IPS-15b (cell line): ENCODE measurements around the gene TCF7L2.
"Not testable (repeated sequence)": the region's sequence is repeated elsewhere in the genome, so short reads cannot be mapped to it uniquely, and the experiment has no call there.

ENCODE experiments used
- H3K27me3 ChIP-seq: one replicate; pipeline ENCODE4 v1.6.1; 2013; ENCODE audit warnings: low read length; ENCODE audit not compliant: control insufficient read depth, insufficient read depth
- H3K36me3 ChIP-seq: one replicate; pipeline ENCODE4 v1.6.1; 2013; ENCODE audit warnings: low read length; ENCODE audit not compliant: control insufficient read depth, insufficient read depth
- H3K4me1 ChIP-seq: one replicate; pipeline ENCODE4 v1.6.1; 2013; ENCODE audit warnings: mild to moderate bottlenecking, low read length; ENCODE audit not compliant: control insufficient read depth, insufficient read depth
- H3K4me3 ChIP-seq: one replicate; pipeline ENCODE4 v1.5.1; 2013; ENCODE audit warnings: low read depth, low read length
- H3K9ac ChIP-seq: one replicate; pipeline ENCODE4 v1.6.1; 2013; ENCODE audit warnings: low read depth, mild to moderate bottlenecking, low read length
- H3K9me3 ChIP-seq: one replicate; pipeline ENCODE4 v1.6.1; 2013; ENCODE audit warnings: mild to moderate bottlenecking, low read length; ENCODE audit not compliant: control insufficient read depth, insufficient read depth

TCF7L2 gene

GRCh38 chr10:113056441-113057021 lies 106.5 kb downstream of the TCF7L2 start:
- H3K9me3 ChIP-seq: no peaks in the 10 kb centered on the region
- H3K9ac ChIP-seq: no peak overlapping the region
- H3K4me1 ChIP-seq: peaks cover 70% of the 10 kb centered on the region
- no peak overlapping the region for H3K4me3 ChIP-seq
- H3K27me3 ChIP-seq: no peaks in the 10 kb centered on the region
- no peaks in the 10 kb centered on the region for H3K36me3 ChIP-seq

DNA sequence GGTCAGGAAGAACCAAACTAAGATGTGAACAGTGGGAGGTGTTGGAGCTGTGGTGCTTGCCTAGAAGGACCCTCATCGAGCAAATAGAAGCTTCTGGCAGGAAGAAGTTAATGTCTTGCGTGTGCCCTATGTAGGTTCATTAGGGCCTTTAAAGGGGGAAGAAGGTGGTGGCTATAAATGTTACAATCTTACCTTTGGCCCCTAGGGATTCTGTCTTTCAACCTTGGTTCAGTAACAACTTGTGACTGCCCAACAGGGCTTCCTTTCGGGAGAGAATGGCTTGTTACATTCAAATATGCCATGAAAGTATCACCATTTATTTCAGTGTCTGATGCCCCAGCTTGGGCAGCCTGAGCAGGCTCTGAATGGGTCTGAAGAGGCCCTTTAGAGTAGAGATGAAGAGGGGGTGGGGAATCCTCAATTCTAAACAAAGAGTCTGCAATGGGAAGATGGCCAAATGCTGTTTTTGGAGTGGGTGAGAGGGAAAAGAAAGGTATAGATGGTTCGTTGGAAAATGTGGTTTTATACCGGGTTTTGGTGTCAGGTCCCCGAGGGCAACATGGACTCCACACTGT lies 108.0 kb downstream of the TCF7L2 start:
- Histone ChIP-seq H3K36me3 (no peaks in the 10 kb centered on the region), H3K4me3 (no peak overlapping the region), H3K9ac (no peak overlapping the region), H3K4me1 (peaks cover 76% of the 10 kb centered on the region), H3K27me3 (no peaks in the 10 kb centered on the region), H3K9me3 (no peaks in the 10 kb centered on the region)

DNA sequence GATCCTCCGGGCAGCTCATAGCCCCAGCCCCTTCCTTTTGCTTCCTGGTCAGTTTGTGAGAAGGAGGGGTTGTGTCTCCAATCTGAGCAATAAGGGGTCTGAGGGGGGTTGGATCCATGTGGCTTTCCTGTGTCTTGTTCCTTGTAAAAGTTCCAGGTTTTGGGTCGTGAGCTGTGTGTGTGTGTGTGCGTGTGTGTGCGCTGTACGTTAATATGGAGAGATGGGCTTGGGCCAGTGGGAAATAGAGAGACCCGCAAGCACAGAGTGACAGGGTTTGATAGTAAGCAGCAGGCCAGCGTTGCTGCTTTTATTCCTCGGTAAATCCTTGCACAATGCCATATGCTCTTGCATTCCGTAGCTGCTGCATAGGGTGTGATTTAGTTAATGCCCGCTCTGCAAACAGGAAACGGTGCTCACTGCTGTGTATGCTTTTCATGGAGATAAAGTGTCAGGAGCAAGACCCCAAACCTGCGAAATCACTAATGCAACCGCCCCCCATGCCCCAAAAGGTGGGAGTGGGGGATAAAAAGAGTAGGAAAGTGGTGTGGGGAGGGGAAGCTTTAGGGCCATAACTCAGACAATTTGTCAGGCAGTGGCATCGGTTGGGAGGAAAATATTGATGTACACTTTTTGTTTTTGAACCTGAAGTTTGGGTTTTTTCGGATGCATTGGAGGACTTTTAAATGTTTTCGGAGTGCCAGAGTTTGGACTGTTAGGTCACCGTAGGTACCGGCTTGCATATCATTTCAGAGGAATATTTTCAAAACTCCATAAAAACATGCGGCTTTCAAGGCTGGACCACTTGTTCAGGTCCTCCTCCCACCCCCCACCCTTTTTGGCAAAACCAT lies 108.7 kb downstream of the TCF7L2 start:
- Histone ChIP-seq H3K4me3 (no peak overlapping the region), H3K36me3 (no peaks in the 10 kb centered on the region), H3K9ac (no peak overlapping the region), H3K4me1 (peaks cover 75% of the 10 kb centered on the region), H3K27me3 (no peaks in the 10 kb centered on the region), H3K9me3 (no peaks in the 10 kb centered on the region)

DNA sequence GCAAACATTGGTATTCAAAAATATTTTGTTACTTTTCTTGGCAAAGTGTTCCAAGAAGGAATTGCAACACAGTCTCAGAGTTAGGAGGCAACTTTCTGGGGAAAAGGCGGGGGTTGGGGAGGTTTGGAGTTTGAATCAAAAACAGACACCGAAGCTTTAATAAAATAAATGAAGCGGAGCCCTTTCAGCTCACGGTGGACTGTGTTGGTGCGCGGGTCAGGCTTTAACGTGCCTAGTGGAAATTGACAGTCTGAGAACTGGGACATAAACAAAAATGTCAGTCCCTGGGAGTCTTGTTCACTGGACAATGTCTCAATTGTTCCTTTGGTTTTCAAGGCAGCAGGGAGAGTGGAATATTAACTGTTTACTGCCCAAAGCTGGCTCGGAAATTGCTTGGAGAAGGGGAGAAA lies 109.3 kb downstream of the TCF7L2 start:
- no peaks in the 10 kb centered on the region for H3K9me3 ChIP-seq
- H3K4me1 ChIP-seq: peaks cover 75% of the 10 kb centered on the region
- no peak overlapping the region for H3K4me3 ChIP-seq
- no peaks in the 10 kb centered on the region for H3K27me3 ChIP-seq
- H3K9ac ChIP-seq: no peak overlapping the region
- no peaks in the 10 kb centered on the region for H3K36me3 ChIP-seq

DNA sequence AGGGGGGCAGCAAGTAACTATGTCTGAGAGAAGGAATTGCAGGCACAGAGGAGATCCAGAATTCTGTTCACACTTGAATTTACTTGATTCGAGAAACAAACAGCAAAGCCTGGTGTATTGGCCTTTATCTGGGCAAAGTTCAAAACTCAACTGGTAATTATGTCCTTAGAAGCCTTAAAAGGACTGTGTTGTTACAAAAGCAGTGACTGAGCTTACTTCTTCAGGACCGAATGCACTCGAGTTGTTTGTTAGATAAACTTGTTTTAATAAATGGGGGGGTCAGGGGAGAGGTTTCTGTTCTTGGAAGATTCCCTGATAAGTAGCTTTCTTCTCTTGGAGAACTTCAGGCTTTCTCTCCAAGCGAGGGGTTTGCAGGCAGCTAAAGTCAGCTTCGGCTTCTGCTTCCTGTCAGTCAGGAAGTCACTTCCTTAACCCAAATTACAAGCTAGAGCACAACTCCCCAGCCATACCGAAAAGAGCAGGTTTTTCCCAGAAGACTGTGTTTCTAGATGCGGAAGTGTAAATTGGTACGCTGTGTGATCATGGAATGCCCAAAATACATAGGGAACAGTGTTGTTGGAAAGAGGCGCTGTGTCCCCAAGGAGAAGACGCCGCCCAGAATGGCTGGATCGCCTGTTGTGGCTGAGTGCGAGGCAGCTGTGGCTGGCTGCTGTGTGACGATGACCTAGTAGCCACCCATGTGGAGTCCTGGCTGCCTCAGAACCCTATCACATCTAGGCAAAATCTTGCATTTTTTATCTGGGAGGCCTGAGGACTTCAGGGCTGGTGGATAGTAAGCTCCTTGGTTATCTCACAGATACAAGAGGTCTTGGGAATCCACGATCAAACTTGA lies 110.4 kb downstream of the TCF7L2 start:
- H3K4me1 ChIP-seq: peaks cover 69% of the 10 kb centered on the region
- H3K4me3 ChIP-seq: no peak overlapping the region
- H3K9me3 ChIP-seq: no peaks in the 10 kb centered on the region
- H3K36me3 ChIP-seq: no peaks in the 10 kb centered on the region
- H3K27me3 ChIP-seq: no peaks in the 10 kb centered on the region
- H3K9ac ChIP-seq: no peak overlapping the region

- Histone ChIP-seq H3K9ac (no peak overlapping the region), H3K27me3 (no peaks in the 10 kb centered on the region), H3K36me3 (no peaks in the 10 kb centered on the region), H3K4me1 (peaks cover 68% of the 10 kb centered on the region), H3K4me3 (no peak overlapping the region), H3K9me3 (no peaks in the 10 kb centered on the region)
Observed at GRCh38 chr10:113061054-113061430, 111.0 kb downstream of the TCF7L2 start.

GRCh38 chr10:113061557-113061956 lies 111.5 kb downstream of the TCF7L2 start:
- H3K4me3 ChIP-seq: no peak overlapping the region
- no peaks in the 10 kb centered on the region for H3K9me3 ChIP-seq
- H3K9ac ChIP-seq: no peak overlapping the region
- H3K4me1 ChIP-seq: peaks cover 63% of the 10 kb centered on the region
- H3K27me3 ChIP-seq: no peaks in the 10 kb centered on the region
- no peaks in the 10 kb centered on the region for H3K36me3 ChIP-seq

DNA sequence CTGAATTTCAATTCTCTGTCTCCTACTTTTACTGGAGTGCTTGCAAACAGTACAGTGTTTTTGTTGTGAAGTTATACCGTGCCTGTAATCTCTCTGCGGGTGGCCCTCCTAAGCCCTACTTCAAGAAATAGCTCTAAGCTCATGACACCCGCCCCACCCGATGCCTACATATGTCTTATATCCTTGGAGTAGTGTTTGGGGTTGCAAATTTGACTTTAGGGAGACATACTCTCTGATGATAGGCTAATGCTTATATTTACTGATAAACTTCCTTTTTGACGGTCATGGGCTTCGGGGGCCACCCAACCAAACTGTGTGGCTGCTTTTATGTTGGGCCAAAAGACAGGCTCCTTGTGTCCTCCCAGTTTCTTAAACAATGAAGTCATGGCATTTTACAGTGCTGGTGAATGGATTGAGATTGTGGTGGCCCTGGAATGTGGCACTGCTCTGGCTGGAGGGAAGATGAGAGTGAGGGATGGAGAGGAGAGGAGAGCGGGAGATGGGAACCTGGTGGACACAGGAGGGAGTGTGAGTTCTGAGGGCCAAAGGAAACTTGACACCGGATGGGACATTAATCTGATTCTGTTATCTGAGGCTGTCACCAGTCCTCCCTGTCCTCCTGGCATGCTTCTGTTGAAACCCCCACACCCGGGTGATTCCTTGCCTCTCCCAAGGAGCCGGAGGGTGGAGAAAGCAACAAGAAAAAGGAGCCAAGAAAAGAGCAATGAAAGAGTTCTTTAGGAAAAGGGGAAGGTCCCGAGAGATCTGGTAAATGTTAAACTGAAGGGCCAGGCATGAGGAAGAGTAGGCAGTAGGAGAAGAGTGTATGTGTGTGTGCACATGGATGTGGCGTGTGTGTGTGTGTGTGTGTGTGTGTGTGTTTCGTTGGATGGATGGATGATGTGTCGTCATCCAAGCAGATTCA lies 113.3 kb downstream of the TCF7L2 start:
- no peak overlapping the region for H3K9ac ChIP-seq
- no peaks in the 10 kb centered on the region for H3K36me3 ChIP-seq
- H3K4me3 ChIP-seq: no peak overlapping the region
- peaks cover 52% of the 10 kb centered on the region for H3K4me1 ChIP-seq
- H3K27me3 ChIP-seq: no peaks in the 10 kb centered on the region
- no peaks in the 10 kb centered on the region for H3K9me3 ChIP-seq

- H3K4me1 ChIP-seq: peaks cover 44% of the 10 kb centered on the region
- no peaks in the 10 kb centered on the region for H3K27me3 ChIP-seq
- no peak overlapping the region for H3K4me3 ChIP-seq
- H3K9me3 ChIP-seq: no peaks in the 10 kb centered on the region
- no peak overlapping the region for H3K9ac ChIP-seq
- no peaks in the 10 kb centered on the region for H3K36me3 ChIP-seq
Observed at GRCh38 chr10:113064039-113064438, 114.0 kb downstream of the TCF7L2 start.

DNA sequence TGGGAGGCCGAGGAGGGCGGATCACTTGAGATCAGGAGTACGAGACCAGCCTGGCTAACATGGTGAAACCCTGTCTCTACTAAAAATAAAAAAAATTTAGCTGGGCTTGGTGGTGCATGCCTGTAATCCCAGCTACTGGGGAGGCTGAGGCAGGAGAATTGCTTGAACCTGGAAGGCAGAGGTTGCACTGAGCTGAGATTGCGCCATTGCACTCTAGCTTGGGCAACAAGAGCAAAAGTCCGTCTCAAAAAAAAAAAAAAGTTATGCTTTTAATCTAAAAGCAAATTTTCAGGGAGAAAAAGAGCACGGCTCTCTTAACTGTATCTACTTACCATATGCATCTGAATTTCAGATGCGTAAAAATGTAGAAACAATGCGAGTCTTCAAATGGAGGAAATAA lies 116.1 kb downstream of the TCF7L2 start:
- H3K9ac ChIP-seq, H3K27me3 ChIP-seq, H3K36me3 ChIP-seq, H3K9me3 ChIP-seq, H3K4me3 ChIP-seq: not testable (repeated sequence)
- peaks cover 27% of the 10 kb centered on the region for H3K4me1 ChIP-seq
